HL-60 (cell line): ENCODE measurements around the gene BMAL1.

Source experiments
- DNase-seq, 2 experiments: peaks; one replicate each; pipeline ENCODE4 v3.0.0-alpha.2; 2010 to 2020; ENCODE audit warnings: low read depth in 1 of 2, low spot score in 1 of 2
- H3K27ac ChIP-seq: fragments of 250-450 bp; sonication (Bioruptor Pico); replicated peaks from 2 replicates; pipeline ENCODE4 v1.5.1; 2020; ENCODE audit warnings: mild to moderate bottlenecking, moderate library complexity
- H3K27me3 ChIP-seq: fragments of 250-450 bp; sonication (Bioruptor Pico); 2 replicates; pipeline ENCODE4 v1.5.1; 2021; ENCODE audit warnings: mild to moderate bottlenecking, moderate library complexity; ENCODE audit not compliant: insufficient read depth, poor library complexity, severe bottlenecking
- H3K4me3 ChIP-seq: replicated peaks from 2 replicates; pipeline ENCODE4 v1.5.1; 2011; ENCODE audit warnings: mild to moderate bottlenecking, control low read depth, low read length; ENCODE audit not compliant: insufficient read depth
- GABPA ChIP-seq: IDR thresholded peaks from 2 replicates; pipeline ENCODE4 v1.6.1; 2012; ENCODE audit warnings: low read depth
- POLR2AphosphoS5 ChIP-seq: IDR thresholded peaks from 2 replicates; pipeline ENCODE4 v1.6.1; 2012; ENCODE audit warnings: low read depth
- SPI1 ChIP-seq: IDR thresholded peaks from 2 replicates; pipeline ENCODE4 v1.6.1; 2012; ENCODE audit warnings: low read depth, mild to moderate bottlenecking, borderline replicate concordance
- TF ChIP-seq, protein P1 (sequence below): IDR thresholded peaks from 2 replicates; pipeline ENCODE4 v1.6.1; 2012; ENCODE audit warnings: low read depth; ENCODE audit not compliant: insufficient replicate concordance
- TF ChIP-seq, protein P2 (sequence below): IDR thresholded peaks from one replicate; pipeline ENCODE4 v1.5.1; 2011; ENCODE audit warnings: low read length, control low read depth, inconsistent platforms; ENCODE audit not compliant: insufficient read depth

Gene BMAL1

GRCh38 chr11:13258855-13259254 lies 18.7 kb upstream of the BMAL1 start:
- DNase-seq = no peak
- H3K27ac ChIP-seq = no peak overlapping the region
- no peak overlapping the region for H3K4me3 ChIP-seq
- TF ChIP-seq POLR2AphosphoS5 (no peak), GABPA (no peak), SPI1 (no peak)
- TF ChIP-seq, protein P1, sequence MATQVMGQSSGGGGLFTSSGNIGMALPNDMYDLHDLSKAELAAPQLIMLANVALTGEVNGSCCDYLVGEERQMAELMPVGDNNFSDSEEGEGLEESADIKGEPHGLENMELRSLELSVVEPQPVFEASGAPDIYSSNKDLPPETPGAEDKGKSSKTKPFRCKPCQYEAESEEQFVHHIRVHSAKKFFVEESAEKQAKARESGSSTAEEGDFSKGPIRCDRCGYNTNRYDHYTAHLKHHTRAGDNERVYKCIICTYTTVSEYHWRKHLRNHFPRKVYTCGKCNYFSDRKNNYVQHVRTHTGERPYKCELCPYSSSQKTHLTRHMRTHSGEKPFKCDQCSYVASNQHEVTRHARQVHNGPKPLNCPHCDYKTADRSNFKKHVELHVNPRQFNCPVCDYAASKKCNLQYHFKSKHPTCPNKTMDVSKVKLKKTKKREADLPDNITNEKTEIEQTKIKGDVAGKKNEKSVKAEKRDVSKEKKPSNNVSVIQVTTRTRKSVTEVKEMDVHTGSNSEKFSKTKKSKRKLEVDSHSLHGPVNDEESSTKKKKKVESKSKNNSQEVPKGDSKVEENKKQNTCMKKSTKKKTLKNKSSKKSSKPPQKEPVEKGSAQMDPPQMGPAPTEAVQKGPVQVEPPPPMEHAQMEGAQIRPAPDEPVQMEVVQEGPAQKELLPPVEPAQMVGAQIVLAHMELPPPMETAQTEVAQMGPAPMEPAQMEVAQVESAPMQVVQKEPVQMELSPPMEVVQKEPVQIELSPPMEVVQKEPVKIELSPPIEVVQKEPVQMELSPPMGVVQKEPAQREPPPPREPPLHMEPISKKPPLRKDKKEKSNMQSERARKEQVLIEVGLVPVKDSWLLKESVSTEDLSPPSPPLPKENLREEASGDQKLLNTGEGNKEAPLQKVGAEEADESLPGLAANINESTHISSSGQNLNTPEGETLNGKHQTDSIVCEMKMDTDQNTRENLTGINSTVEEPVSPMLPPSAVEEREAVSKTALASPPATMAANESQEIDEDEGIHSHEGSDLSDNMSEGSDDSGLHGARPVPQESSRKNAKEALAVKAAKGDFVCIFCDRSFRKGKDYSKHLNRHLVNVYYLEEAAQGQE = no peak
- TF ChIP-seq, protein P2, sequence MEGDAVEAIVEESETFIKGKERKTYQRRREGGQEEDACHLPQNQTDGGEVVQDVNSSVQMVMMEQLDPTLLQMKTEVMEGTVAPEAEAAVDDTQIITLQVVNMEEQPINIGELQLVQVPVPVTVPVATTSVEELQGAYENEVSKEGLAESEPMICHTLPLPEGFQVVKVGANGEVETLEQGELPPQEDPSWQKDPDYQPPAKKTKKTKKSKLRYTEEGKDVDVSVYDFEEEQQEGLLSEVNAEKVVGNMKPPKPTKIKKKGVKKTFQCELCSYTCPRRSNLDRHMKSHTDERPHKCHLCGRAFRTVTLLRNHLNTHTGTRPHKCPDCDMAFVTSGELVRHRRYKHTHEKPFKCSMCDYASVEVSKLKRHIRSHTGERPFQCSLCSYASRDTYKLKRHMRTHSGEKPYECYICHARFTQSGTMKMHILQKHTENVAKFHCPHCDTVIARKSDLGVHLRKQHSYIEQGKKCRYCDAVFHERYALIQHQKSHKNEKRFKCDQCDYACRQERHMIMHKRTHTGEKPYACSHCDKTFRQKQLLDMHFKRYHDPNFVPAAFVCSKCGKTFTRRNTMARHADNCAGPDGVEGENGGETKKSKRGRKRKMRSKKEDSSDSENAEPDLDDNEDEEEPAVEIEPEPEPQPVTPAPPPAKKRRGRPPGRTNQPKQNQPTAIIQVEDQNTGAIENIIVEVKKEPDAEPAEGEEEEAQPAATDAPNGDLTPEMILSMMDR = no peak
- H3K27me3 ChIP-seq = peaks cover 3% of the 10 kb centered on the region

DNA sequence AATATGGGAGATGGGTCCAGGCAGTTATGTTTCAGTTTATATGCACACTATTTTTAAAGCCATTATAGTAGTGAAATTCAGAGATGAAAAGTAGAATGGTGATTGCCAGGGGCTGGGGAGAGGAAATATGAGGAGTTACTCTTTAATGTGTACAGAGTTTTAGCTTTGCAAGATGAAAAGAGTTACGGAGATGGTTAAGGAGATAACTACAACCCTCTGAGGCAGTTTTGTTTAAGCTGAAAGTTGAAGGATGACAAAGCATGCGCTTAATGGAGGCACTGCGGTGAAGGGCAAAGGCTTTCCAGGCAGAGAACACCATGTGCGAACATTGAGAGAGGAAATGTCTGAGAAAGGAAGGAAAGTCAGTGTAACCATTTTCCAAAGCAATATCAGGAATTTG lies 18.2 kb upstream of the BMAL1 start:
- Histone ChIP-seq H3K27ac (no peak overlapping the region), H3K4me3 (no peak overlapping the region), H3K27me3 (peaks cover 3% of the 10 kb centered on the region)
- no peak for DNase-seq
- TF ChIP-seq POLR2AphosphoS5 (no peak), SPI1 (no peak), GABPA (no peak)
- TF ChIP-seq, protein P1 = no peak
- TF ChIP-seq, protein P2 = no peak

DNA sequence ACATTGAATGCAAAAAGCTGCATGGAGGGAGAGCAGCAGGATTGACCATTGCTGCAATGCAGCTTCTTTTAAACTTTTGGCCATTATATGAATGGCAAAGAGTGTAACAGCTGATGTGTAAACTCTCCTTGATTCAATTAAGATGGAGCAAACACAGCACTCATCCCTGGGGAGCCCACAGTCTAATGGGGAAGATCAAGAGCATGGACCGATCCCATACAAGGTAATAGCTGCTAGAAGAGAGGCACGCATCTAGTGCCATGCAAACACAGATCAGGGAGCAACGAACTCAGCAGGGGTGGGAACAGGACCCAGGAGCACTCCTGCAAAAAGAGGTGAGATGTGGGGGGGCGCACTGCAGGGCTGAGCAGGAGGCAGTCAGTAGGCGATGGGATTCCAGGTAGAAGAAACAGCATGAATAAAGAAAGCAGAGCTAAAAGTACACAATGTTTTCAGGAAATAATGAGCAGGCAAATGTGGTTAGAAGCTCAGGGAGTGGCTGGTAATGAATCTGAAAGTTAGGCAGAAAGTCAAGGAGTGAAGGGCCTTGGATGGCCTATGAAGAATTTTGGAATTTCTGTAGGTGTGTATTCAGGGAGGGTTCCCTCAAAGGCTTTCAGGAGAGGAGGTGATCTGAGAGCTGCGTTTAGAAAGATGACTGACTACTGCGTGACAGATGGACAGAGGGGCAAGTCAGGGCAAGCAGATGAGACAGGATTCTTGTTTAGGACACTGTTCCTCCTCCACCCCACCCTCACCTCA lies 17.2 kb upstream of the BMAL1 start:
- no peak overlapping the region for H3K4me3 ChIP-seq
- H3K27ac ChIP-seq = no peak overlapping the region
- TF ChIP-seq, protein P2 = no peak
- no peak for TF ChIP-seq SPI1
- TF ChIP-seq, protein P1 = no peak
- no peak for TF ChIP-seq GABPA
- no peak for TF ChIP-seq POLR2AphosphoS5
- peaks cover 3% of the 10 kb centered on the region for H3K27me3 ChIP-seq
- no peak for DNase-seq
